Thyroid gland (tissue), 4 donors: Measurements from ENCODE around the gene IL21R. TPM values are rescaled to one million over a fixed set of nuclear protein-coding genes. Genes with fewer than 3 reads are reported as not detected.

Experiments
- DNase-seq, 2 donors: peaks; one replicate each; pipeline ENCODE4 v3.0.0-alpha.2; 2019
- H3K27ac ChIP-seq, 3 donors: fragments of 200-600 bp; sonication (generic); 1 replicate in 2 of 3; 2 replicates in 1 of 3; pipeline ENCODE4 v1.5.1; 2016 to 2019; ENCODE audit warnings: mild to moderate bottlenecking in 1 of 3, moderate library complexity in 1 of 3
- H3K27me3 ChIP-seq: fragments of 200-600 bp; sonication (generic); one replicate; pipeline ENCODE4 v1.5.1; 2019
- H3K36me3 ChIP-seq, 2 donors: fragments of 200-600 bp; sonication (generic); one replicate each; pipeline ENCODE4 v1.5.1; 2016 to 2019
- H3K4me1 ChIP-seq, 2 donors: fragments of 200-600 bp; sonication (generic); one replicate each; pipeline ENCODE4 v1.5.1; 2017 to 2019
- H3K4me3 ChIP-seq, 3 donors: fragments of 200-600 bp; sonication (generic); replicated peaks in 1 of 3; 1 replicate in 2 of 3; 2 replicates in 1 of 3; pipeline ENCODE4 v1.5.1; 2016; ENCODE audit warnings: mild to moderate bottlenecking in 1 of 3
- H3K9me3 ChIP-seq: fragments of 200-600 bp; sonication (generic); one replicate; pipeline ENCODE4 v1.5.1; 2017
- POLR2A ChIP-seq, 2 donors: fragments of 450-650 bp; IDR thresholded peaks; one replicate each; pipeline ENCODE4 v1.6.1; 2017; ENCODE audit warnings: antibody characterized with exemption in 2 of 2, mild to moderate bottlenecking in 2 of 2, moderate library complexity in 1 of 2
- WGBS, 2 donors: methylation state at CpG; one replicate each; pipeline ENCODE4 v1.1.5; 2017; 5-methylcytosine and 5-hydroxymethylcytosine counted together
- intact Hi-C: fragments of 100-400 bp; cut with DNase I; formaldehyde crosslinking; loops from one replicate; pipeline ENCODE4 v1.15.1; 2023
- total RNA-seq, 4 donors: library from RNA; depleted of rRNA; stranded (reverse); fragments of >200 nt; gene quantifications; one replicate each; pipeline ENCODE4 v1.2.3, GENCODE V29; 2016
- TF ChIP-seq, protein P1 (sequence below), 6 experiments: fragments of 200-600 bp in 3 of 6; fragments of 450-650 bp in 3 of 6; sonication (generic) in 3 of 6; IDR thresholded peaks; one replicate each; pipeline ENCODE4 v1.5.1; 2016 to 2019; ENCODE audit warnings: antibody characterized with exemption in 6 of 6, mild to moderate bottlenecking in 2 of 6, inconsistent platforms in 1 of 6, moderate library complexity in 1 of 6

IL21R gene
- total RNA-seq, 4 donors from 2014 or later = 0.11 to 0.88 (median 0.32) TPM

DNA sequence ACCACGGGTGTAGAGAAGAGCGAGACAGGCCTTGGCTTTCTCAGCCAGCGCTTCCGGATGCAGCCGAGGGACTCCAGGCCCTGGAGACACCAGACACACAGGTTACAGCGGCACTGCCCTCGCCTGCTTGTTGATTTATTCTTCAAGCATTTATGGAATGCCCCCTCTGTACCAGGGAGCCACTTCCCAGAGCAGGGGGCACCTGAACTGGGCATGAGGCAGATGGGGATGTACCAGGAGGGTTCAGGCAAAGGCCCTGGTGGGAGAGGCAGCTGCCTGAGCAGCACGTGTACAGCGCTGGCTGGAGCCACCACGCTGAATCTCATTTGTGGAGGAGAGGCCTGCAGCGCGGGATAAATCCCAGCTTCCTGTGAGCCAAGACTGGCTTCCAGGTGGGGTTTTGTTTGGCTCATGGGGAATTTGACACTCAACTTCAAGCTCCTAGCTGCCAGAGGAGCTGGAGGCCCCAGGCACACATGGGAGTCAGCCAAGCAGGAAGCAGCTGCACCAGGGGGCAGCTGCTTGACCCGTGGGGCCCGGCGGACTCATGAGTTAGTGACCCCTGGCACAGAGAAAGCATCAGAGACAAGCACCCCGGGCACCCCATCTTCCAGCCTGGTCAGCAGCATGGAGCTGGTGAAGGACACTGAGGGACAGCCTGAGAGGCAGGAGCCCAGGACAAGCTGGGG lies 59.7 kb downstream of the IL21R start:
- DNase-seq = no peak
- intact Hi-C loops = loop anchor here (5.0 to 10.0 kb wide), 2 partner anchors 224 to 287 kb away; no protein-coding TSS in a partner anchor
- H3K36me3 ChIP-seq = peaks cover 64 to 73% of the 10 kb centered on the region in 2 donors
- H3K27ac ChIP-seq = peak overlapping the region in 1 of 3 donors; percentile 28
- H3K9me3 ChIP-seq = no peaks in the 10 kb centered on the region
- 78 to 79% methylated on average over 12 to 15 of the region's 16 CpGs for WGBS, 2 donors
- TF ChIP-seq POLR2A (IDR thresholded peaks at IDR 0.05) = no peak
- TF ChIP-seq, protein P1, sequence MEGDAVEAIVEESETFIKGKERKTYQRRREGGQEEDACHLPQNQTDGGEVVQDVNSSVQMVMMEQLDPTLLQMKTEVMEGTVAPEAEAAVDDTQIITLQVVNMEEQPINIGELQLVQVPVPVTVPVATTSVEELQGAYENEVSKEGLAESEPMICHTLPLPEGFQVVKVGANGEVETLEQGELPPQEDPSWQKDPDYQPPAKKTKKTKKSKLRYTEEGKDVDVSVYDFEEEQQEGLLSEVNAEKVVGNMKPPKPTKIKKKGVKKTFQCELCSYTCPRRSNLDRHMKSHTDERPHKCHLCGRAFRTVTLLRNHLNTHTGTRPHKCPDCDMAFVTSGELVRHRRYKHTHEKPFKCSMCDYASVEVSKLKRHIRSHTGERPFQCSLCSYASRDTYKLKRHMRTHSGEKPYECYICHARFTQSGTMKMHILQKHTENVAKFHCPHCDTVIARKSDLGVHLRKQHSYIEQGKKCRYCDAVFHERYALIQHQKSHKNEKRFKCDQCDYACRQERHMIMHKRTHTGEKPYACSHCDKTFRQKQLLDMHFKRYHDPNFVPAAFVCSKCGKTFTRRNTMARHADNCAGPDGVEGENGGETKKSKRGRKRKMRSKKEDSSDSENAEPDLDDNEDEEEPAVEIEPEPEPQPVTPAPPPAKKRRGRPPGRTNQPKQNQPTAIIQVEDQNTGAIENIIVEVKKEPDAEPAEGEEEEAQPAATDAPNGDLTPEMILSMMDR (IDR thresholded peaks at IDR 0.05) = no peak
- peaks cover 0 to 7% of the 10 kb centered on the region in 2 donors for H3K4me1 ChIP-seq
- H3K27me3 ChIP-seq = no peaks in the 10 kb centered on the region
- H3K4me3 ChIP-seq = no peak overlapping the region

DNA sequence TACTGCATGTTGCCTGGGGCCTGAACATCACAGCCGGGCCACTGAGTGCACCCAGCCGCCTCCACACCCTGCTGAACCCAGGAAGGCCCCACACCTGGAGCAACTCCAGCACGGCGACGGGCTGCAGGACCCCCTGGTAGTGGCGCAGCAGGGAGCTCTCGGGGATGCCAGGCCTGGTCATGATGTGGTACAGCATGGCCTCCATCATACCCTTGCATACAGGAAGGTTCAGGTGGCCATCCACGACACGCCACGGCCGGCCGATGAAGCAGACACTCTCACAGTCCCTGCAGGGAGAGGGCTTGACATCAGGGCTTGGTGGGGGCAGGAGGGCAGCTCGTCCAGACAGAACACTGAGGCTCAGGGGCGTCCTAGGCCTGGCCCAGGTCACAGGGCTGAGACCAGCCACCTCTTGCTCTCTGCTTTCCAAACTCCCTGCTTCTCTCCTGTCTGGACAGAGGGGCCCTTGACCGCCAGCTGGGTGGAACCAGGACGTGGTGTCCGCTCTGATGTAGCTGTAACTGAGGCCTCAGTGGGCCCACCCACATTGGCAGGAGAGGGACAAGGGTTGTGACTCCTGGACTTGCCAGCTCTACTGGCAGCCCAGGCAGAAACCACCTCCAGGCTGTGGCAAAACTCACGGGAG lies 60.3 kb downstream of the IL21R start:
- H3K27ac ChIP-seq = no peak overlapping the region
- 88 to 93% methylated on average over 9 to 14 of the region's 18 CpGs for WGBS, 2 donors
- TF ChIP-seq, protein P1 (IDR thresholded peaks at IDR 0.05) = no peak
- no peak for TF ChIP-seq POLR2A (IDR thresholded peaks at IDR 0.05)
- DNase-seq = peak; percentile 31 to 39
- H3K4me1 ChIP-seq = peaks cover 0 to 7% of the 10 kb centered on the region in 2 donors
- intact Hi-C loops = loop anchor here (5.0 to 10.0 kb wide), 2 partner anchors 225 to 288 kb away; no protein-coding TSS in a partner anchor
- no peaks in the 10 kb centered on the region for H3K27me3 ChIP-seq
- no peak overlapping the region for H3K4me3 ChIP-seq
- no peaks in the 10 kb centered on the region for H3K9me3 ChIP-seq
- H3K36me3 ChIP-seq = peaks cover 71 to 80% of the 10 kb centered on the region in 2 donors

DNA sequence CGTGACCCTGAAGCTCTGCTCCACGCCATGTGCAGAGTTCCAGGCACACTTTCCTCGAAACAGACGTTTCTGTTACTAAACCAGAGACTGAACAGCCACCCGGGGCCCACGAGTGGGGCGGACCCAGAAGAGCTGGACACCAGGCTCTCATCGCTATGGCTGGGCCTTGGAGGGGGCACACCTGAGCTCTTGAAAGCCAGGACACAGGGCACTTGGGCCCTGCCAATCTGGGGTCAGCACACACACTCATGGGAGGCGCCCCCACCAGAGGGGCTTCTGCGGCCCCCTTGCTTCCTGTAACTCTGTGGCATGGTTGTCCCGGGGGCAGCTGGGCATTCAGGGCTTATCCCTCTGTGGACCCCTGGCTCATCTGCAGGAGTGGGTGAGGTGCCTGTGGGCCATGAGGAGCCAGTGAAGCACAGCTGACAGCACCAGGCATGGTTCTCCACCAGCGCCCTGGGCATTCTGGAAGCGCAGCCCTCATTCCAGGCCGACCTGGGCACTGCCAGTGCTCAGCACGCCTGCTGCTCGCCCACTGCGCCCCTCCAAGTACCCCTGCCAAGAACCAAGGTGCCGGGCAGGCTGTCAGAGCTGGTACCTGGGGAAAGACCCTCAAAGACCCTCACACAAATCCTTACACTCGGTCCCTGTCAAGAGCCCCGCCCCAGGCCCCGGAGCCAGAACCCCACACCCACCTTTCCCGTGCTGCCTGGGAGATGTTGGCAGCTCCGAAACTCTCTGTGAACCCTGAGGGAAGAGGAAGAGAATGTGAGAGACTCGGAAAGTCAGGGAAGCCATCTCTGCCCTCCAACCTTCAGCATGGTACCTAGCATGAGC lies 61.1 kb downstream of the IL21R start:
- DNase-seq = no peak
- Histone ChIP-seq H3K4me1 (peaks cover 0 to 7% of the 10 kb centered on the region in 2 donors), H3K4me3 (no peak overlapping the region), H3K9me3 (no peaks in the 10 kb centered on the region), H3K27me3 (no peaks in the 10 kb centered on the region), H3K27ac (no peak overlapping the region), H3K36me3 (peaks cover 78 to 87% of the 10 kb centered on the region in 2 donors)
- WGBS, 2 donors = 92 to 95% methylated on average over 6 to 20 of the region's 24 CpGs
- intact Hi-C loops = loop anchor here (5.0 to 10.0 kb wide), 2 partner anchors 226 to 288 kb away; no protein-coding TSS in a partner anchor
- TF ChIP-seq, protein P1 (IDR thresholded peaks at IDR 0.05) = no peak
- TF ChIP-seq POLR2A (IDR thresholded peaks at IDR 0.05) = no peak

DNA sequence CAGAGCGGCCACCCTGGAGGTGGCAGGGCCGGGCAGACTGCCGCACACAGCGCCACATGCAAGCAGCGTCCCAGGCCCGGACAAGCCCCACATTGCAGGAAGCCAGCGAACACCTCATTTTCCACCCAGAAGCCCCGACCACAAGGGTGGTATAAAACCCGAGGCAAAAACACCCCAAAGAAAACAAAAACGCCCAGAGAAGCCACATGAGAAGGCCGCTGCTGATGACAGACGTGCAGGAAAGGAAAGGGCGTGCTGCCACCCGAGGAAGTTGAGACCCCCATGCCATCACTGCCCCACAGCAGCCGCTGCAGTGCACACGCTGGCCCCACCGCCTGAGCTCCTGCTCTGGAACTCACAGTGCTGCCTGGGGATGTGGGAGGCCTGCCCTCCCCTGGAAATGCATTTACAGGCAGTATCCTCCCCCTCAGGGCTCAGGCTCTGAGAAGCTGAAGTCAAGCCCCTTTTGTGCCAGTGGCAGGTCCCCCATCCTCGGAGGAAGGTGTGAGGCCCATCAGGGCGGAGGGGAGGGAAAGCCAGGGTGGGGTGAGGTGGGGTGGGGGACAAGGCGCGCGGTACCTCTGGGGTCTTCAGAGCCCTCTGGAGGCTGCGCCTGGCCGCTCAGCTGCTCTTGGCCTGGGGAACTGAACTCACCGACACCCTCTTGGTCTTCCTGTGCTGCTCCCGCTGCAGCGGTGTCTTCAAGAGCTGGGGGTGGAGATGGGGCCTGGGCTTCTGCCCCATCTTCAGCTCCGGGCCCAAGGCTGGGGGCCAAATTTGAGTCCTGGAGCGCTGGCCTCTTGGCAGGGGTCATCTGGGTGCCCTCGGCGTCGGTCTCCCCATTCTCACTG lies 62.0 kb downstream of the IL21R start:
- Histone ChIP-seq H3K27me3 (no peaks in the 10 kb centered on the region), H3K36me3 (peaks cover 87 to 93% of the 10 kb centered on the region in 2 donors), H3K4me1 (peaks cover 0 to 7% of the 10 kb centered on the region in 2 donors), H3K27ac (no peak overlapping the region), H3K4me3 (no peak overlapping the region), H3K9me3 (no peaks in the 10 kb centered on the region)
- intact Hi-C loops = loop anchor here (5.0 to 10.0 kb wide), 2 partner anchors 227 to 289 kb away; no protein-coding TSS in a partner anchor
- WGBS, 2 donors = 90 to 92% methylated on average over 23 to 27 of the region's 32 CpGs
- DNase-seq = no peak
- TF ChIP-seq, protein P1 (IDR thresholded peaks at IDR 0.05) = no peak
- TF ChIP-seq POLR2A (IDR thresholded peaks at IDR 0.05) = no peak
